Measurements from ENCODE around the gene DUS3L.

DUS3L gene

DNA sequence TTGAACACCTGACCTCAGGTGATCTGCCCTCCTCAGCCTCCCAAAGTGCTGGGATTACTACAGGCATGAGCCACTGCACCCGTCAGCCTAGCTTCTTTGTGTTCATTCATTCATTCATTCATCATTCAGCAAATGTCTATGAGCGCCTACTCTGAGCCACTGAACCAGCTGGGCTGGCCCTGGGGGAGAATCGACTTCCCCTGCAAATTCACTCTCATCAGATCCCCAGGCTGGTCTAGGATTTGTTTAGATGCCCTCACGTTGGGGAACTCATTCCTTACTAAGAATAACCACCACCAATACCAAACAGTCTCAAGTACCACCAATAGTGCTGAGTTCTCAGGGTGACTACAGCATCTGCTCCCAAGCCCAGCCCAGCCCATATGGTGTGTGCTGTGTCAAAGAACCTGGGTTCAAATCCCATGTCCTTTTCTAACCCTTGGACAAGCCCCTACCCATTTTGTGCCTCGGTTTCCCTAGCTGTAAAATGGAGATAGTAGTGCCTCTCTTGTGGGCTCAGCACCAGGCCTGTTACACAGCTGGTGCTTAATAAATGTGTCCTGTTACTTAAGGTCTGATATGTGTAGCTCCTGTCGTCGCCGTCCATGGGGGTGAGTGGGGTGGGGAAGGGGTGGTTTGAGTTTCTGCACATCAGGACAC lies 30.7 kb upstream of the DUS3L start:
- DNase-seq = no peak

GRCh38 chr19:5820785-5821184 lies 29.8 kb upstream of the DUS3L start:
- no peak for DNase-seq

DNA sequence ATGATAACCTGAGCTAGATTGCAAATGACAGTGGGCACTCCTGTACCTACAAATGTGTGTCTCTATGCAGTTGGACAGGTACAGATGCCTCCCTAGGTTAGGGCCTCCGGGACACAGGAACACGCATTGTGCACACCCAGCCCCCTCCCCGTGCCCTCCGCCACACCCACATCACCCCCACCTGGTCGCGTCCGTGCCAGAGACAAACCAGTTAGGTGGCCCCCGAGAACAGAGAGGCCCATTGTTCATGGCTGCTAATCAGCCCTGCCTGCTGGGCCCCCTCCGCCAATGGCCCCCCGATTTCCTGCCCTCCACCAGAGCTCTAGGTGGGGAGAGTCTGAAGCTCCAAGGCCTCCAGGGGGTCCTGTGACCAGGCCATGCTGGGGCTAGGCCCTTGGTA lies 27.6 kb upstream of the DUS3L start:
- DNase-seq = no peak

GRCh38 chr19:5817218-5817617 lies 26.3 kb upstream of the DUS3L start:
- no peak for DNase-seq

GRCh38 chr19:5814852-5815246 lies 23.9 kb upstream of the DUS3L start:
- DNase-seq = no peak

DNA sequence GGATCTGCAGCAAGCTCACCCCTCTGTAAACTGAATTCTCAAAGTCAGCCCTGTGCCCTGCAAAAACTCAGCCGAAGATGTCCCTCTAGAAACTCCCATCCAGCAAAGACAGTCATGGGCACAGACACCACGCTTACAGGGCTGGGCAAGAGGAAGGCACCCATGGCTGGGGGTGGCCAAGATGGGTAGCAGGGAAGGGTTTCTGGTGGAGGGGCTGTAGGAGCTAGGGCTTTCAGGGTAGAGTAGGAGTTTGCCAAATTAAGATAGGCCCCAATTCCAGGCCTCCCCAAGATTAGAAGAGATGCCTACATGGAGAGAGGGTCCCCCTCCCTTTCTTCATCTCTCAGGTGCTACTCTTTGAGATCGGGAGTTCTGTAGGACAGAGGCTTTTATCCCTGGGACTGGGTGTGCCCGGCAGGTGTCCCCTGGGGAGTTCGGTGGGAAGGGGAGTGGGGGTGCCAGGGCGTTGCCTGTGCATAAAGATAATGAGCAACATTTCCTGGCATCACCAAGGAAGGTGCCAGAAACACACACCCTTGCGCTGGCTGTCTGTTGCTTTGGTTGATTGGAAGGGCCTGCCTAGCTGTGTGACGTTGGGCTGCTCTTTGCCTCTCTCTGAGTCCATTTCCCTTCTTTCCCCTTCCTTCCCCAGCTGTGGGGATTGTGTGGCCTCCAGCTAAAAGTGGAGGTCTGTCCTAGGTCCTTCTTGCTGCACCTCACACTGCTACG lies 23.3 kb upstream of the DUS3L start:
- no peak for DNase-seq

DNA sequence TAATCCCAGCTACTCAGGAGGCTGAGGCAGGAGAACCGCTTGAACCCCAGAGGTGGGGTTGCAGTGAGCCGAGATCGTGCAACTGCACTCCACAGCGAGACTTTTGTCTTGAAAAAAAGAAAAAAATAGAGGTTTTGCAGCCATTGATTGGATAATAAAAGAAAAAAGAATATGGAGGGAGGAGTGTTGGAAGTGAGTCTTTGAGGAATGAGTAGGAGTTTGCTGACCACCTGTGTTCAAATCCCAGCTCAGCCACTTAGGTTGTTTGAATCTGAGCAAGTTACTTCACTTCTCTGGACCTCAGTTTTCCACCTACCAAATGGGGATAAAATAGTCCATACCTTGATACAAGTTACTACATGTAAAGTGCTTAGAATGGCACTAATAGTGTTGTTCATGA lies 20.2 kb upstream of the DUS3L start:
- no peak for DNase-seq

GRCh38 chr19:5809469-5809868 lies 18.5 kb upstream of the DUS3L start:
- no peak for DNase-seq

- no peak for DNase-seq
These were observed 18.1 kb upstream of the DUS3L start for GRCh38 chr19:5809053-5809452.

- DNase-seq = no peak
These were observed 17.3 kb upstream of the DUS3L start for GRCh38 chr19:5808120-5808816.

DNA sequence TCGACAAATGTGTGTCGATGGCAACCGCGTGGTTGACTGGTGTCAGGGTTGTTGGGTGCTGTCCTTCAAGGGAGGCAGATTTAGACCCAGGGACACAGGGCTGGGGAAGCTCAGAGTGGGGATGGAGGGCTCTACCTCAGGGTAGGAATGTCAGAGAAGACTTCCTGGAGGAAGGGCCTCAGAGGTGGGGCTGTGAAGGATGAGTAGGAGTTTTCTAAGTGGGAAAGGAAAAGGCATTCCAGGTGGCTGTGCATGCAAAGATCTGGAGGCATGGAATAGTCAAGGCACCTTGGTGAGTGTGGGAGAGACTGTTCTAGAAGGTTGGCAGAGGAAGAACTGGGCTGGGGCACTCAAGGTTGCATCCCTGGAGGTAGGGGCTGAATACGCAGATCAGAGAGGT lies 15.9 kb upstream of the DUS3L start:
- no peak for DNase-seq

GRCh38 chr19:5806133-5806489 lies 15.1 kb upstream of the DUS3L start:
- no peak for DNase-seq

DNA sequence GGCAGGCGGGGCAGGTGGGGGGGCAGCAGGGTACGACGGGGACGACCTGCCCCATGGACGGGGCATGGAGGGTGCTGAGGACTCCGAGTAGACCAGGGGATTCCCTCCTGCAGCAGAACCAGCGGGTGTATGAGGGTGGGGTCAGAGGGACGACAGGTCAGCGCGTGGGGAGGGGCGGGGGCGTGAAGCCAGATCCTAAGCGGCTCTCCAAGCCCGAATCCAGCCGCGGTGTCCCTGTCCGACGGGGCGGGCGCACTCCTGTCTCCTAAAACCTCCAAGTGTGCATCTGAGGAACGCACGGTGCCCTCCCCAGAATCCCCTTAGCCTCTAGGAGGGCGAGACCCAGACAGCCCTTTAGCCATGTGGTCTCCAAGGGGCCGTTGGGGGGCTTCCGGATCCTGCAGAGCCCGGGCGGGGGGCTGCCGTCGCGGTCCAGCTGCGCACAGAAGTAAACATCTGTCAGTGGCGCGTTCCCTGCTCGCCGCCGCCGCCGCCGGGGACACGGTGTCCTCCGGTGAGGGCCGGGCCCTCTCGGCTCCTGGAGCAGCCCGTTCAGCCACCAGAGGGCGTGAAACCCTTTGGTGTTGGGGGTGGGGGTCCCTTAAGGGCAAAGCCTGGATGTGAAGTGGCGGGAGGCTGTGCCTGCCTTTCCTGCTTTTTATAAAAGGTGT lies 14.6 kb upstream of the DUS3L start:
- DNase-seq = peak; percentile 28 to 64 (median 53)

DNA sequence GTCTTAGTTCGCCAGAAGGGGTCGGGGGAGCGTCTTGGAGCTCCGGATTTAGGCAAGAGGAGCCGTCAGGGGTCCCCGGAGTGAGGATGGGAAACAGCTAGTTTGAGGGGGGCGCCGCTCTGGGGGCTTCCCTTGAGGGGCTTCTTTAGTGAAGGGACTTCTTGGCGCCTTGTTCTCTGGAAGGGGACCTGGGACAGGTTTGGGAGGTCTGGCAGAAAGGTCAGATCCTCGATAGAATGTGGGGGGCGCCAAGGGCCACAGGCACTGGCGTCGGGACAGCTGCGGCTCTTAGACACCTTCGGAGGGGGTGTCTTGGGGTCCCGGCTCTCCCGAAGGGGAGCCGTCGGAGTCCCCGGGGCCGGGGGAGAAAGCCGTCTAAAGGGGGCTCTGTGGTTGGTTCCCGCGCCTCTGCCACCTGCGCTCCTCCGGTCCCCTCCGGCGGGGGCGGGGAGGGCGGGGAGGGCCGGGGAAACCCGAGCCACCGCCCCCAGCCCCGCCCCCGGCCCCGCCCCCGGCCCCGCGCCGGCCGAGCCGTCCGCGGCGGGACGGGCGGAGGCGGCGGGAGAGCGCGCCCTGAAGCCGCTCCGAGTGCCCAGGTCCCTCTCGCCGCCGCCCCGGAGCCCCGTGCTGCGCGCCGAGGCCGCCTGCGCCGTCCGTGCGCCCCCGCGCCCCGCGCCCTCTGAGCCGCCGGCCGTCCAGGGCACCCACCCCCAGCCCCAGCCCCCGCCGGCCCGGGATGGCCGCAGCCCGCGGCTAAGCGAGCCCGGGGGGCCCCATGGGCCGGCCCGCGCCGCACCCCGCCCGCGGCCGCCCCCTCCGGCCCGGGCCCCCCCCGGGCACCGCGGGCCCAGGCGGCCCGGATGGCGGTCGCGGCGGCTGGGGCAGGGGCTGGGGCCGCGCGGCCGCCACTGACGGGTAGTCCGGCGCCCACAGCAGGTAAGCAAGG lies 13.8 kb upstream of the DUS3L start, which contains the start of gene NRTN:
Gene NRTN (plus strand): TSS at position 552 of the 946 bp plus-strand sequence. CDS start 19,099 bp downstream, outside the sequence.
- DNase-seq = peak in 5 of 6 experiments; percentile 27 to 59 (median 51)

- peak; percentile 82 to 93 (median 90) for DNase-seq
These were observed 13.0 kb upstream of the DUS3L start for GRCh38 chr19:5803752-5804515.

GRCh38 chr19:5803441-5803751 lies 12.4 kb upstream of the DUS3L start:
- no peak for DNase-seq

DNA sequence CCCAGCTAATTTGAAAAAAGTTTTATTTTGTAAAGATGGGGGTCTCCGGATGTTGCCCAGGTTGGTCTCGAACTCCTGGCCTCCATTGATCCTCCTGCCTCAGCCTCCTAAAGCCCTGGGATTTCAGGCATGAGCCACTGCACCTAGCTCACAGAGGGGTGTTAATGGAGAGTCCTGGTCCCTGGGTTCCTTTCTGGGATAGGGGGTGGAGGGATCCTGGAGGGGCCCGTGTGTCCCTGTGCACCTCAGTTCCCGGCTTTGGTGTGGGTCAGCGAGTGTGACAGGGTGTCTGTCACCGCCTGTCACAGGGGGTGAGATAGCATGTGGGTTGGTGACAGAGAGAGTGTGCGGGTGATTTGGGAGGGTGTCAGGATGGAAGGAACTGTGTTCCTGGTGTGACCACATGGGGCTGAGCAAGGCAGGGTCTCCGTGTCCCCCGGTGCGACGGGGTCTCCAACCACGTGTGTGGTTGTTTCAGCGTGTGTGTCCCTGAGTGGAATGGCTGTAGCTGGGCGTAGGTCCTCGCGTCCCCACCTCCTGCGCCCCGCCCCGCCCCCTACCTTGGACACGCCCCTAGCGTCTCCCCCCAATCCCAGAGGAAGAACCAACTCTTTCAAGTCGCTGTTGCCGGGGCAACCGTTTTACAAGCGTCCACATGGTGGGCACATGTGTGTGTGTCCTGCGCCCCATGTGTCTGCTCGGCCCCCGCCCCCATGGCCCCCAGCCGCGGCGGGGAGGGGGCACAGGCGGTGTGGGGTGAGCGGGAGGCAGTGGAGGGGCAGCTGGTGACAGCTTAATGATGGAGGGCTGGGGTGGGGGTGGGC lies 11.0 kb upstream of the DUS3L start:
- peak in 1 of 6 experiments; percentile 13 for DNase-seq

GRCh38 chr19:5800361-5801270 lies 9.7 kb upstream of the DUS3L start:
- DNase-seq = no peak

Data from stimulated activated naive CD4-positive, alpha-beta T cell (primary cell).